Esophagus (tissue), 2 donors: Measurements from ENCODE around the gene KLF17. TPM values are rescaled to one million over a fixed set of nuclear protein-coding genes. Genes with fewer than 3 reads are reported as not detected.
"Not testable (repeated sequence)": the region's sequence is repeated elsewhere in the genome, so short reads cannot be mapped to it uniquely, and the experiment has no call there.

Experiments used
- H3K27ac ChIP-seq, 2 donors: one replicate each; pipeline ENCODE4 v1.5.1; 2013; ENCODE audit warnings: low read depth in 2 of 2, mild to moderate bottlenecking in 2 of 2, inconsistent platforms in 1 of 2, low read length in 1 of 2, moderate library complexity in 1 of 2
- H3K27me3 ChIP-seq, 2 donors: one replicate each; pipeline ENCODE4 v1.6.1; 2013; ENCODE audit warnings: low read length in 2 of 2, control low read depth in 1 of 2, mild to moderate bottlenecking in 1 of 2; ENCODE audit not compliant: insufficient read depth in 2 of 2, control insufficient read depth in 1 of 2
- H3K36me3 ChIP-seq, 2 donors: one replicate each; pipeline ENCODE4 v1.6.1; 2013; ENCODE audit warnings: low read length in 1 of 2; ENCODE audit not compliant: control insufficient read depth in 2 of 2, insufficient read depth in 2 of 2
- H3K4me1 ChIP-seq, 2 donors: one replicate each; pipeline ENCODE4 v1.6.1; 2013; ENCODE audit warnings: low read length in 1 of 2; ENCODE audit not compliant: control insufficient read depth in 2 of 2, insufficient read depth in 2 of 2
- H3K4me3 ChIP-seq, 2 donors: one replicate each; pipeline ENCODE4 v1.5.1; 2013; ENCODE audit warnings: low read length in 2 of 2, mild to moderate bottlenecking in 2 of 2, low read depth in 1 of 2, moderate library complexity in 1 of 2
- H3K9me3 ChIP-seq, 2 donors: one replicate each; pipeline ENCODE4 v1.6.1; 2013; ENCODE audit warnings: mild to moderate bottlenecking in 2 of 2, low read depth in 1 of 2, low read length in 1 of 2, moderate library complexity in 1 of 2; ENCODE audit not compliant: control insufficient read depth in 2 of 2, insufficient read depth in 1 of 2
- WGBS, 2 donors: extraction: QIAGEN DNeasy Blood & Tissue Kit; methylation state at CpG; one replicate each; pipeline ENCODE4 v1.1.7; 2013; 5-methylcytosine and 5-hydroxymethylcytosine counted together
- polyA plus RNA-seq, 2 donors: library from polyadenylated mRNA; stranded (reverse); fragments of 200-250 nt; gene quantifications; one replicate each; pipeline ENCODE4 v1.2.3, GENCODE V29; 2013
- donor health status: healthy with polysubstance abuse.
- donor health status: Bipolar disorder and iron deficiency.

KLF17 gene
- polyA plus RNA-seq, 2 donors, result 0.02 to 0.14 TPM

- no peaks in the 10 kb centered on the region for H3K27me3 ChIP-seq
- no peaks in the 10 kb centered on the region for H3K9me3 ChIP-seq
- no peak overlapping the region for H3K27ac ChIP-seq
- no peak overlapping the region for H3K4me3 ChIP-seq
- no peaks in the 10 kb centered on the region for H3K36me3 ChIP-seq
- WGBS, 2 donors, result 75 to 77% methylated on average over 5 of the region's 5 CpGs
- no peaks in the 10 kb centered on the region for H3K4me1 ChIP-seq
Observed at GRCh38 chr1:44120398-44120949, 1.9 kb downstream of the KLF17 start.

- no peaks in the 10 kb centered on the region for H3K9me3 ChIP-seq
- H3K4me3 ChIP-seq, result no peak overlapping the region
- no peaks in the 10 kb centered on the region for H3K4me1 ChIP-seq
- no peak overlapping the region for H3K27ac ChIP-seq
- no peaks in the 10 kb centered on the region for H3K36me3 ChIP-seq
- 88% methylated on average over 16 of the region's 16 CpGs for WGBS, 2 donors
- no peaks in the 10 kb centered on the region for H3K27me3 ChIP-seq
Observed at GRCh38 chr1:44129616-44130500, 11.2 kb downstream of the KLF17 start.

GRCh38 chr1:44131411-44131810, 12.8 kb downstream of the KLF17 start:
- H3K9me3 ChIP-seq, result no peaks in the 10 kb centered on the region
- no peak overlapping the region for H3K27ac ChIP-seq
- H3K4me1 ChIP-seq, result no peaks in the 10 kb centered on the region

GRCh38 chr1:44134071-44134920, 15.7 kb downstream of the KLF17 start:
- WGBS, 2 donors, result 93 to 94% methylated on average over 19 of the region's 19 CpGs
- H3K36me3 ChIP-seq, result no peaks in the 10 kb centered on the region
- H3K27ac ChIP-seq, result no peak overlapping the region
- H3K27me3 ChIP-seq, result peaks cover 0 to 2% of the 10 kb centered on the region in 2 donors
- peaks cover 0 to 2% of the 10 kb centered on the region in 2 donors for H3K9me3 ChIP-seq
- no peak overlapping the region for H3K4me3 ChIP-seq
- H3K4me1 ChIP-seq, result no peaks in the 10 kb centered on the region

More at GRCh38 chr1:44131411-44131810, 12.8 kb downstream of the KLF17 start:
- 71 to 85% methylated on average over 3 of the region's 3 CpGs for WGBS, 2 donors
- Histone ChIP-seq H3K4me3 (no peak overlapping the region), H3K27me3 (no peaks in the 10 kb centered on the region), H3K36me3 (no peaks in the 10 kb centered on the region)

- Histone ChIP-seq H3K27me3 (peaks cover 0 to 2% of the 10 kb centered on the region in 2 donors), H3K4me3 (no peak overlapping the region), H3K36me3 (no peaks in the 10 kb centered on the region), H3K9me3 (peaks cover 0 to 2% of the 10 kb centered on the region in 2 donors), H3K4me1 (no peaks in the 10 kb centered on the region), H3K27ac (no peak overlapping the region)
- WGBS, 2 donors, result 81 to 89% methylated on average over 2 of the region's 2 CpGs
Observed at GRCh38 chr1:44135886-44136285, 17.3 kb downstream of the KLF17 start.

GRCh38 chr1:44138239-44138638, 19.6 kb downstream of the KLF17 start:
- WGBS, 2 donors, result 87 to 96% methylated on average over 3 of the region's 3 CpGs
- Histone ChIP-seq H3K4me3 (no peak overlapping the region), H3K9me3 (peaks cover 0 to 2% of the 10 kb centered on the region in 2 donors), H3K4me1 (no peaks in the 10 kb centered on the region), H3K36me3 (no peaks in the 10 kb centered on the region), H3K27me3 (peaks cover 0 to 2% of the 10 kb centered on the region in 2 donors), H3K27ac (no peak overlapping the region)

- H3K36me3 ChIP-seq, H3K4me3 ChIP-seq, H3K4me1 ChIP-seq, H3K27ac ChIP-seq, H3K27me3 ChIP-seq, H3K9me3 ChIP-seq: not testable (repeated sequence)
- 87 to 90% methylated on average over 8 of the region's 8 CpGs for WGBS, 2 donors
Observed at GRCh38 chr1:44139565-44139964, 20.9 kb downstream of the KLF17 start.

GRCh38 chr1:44141531-44141930, 22.9 kb downstream of the KLF17 start, which contains the start of gene KLF18:
KLF18 (minus strand) TSS chr1:44141631; CDS start chr1:44141631, 0 bp downstream.
- peaks cover 0 to 1% of the 10 kb centered on the region in 2 donors for H3K27me3 ChIP-seq

GRCh38 chr1:44144962-44145756, 26.5 kb downstream of the KLF17 start:
- Histone ChIP-seq H3K27ac (no peak overlapping the region), H3K27me3 (no peaks in the 10 kb centered on the region), H3K4me3 (no peak overlapping the region), H3K9me3 (peaks cover 0 to 3% of the 10 kb centered on the region in 2 donors), H3K36me3 (no peaks in the 10 kb centered on the region), H3K4me1 (no peaks in the 10 kb centered on the region)
- WGBS, 2 donors, result 92 to 94% methylated on average over 2 of the region's 2 CpGs

More at GRCh38 chr1:44141531-44141930, 22.9 kb downstream of the KLF17 start, which contains the start of gene KLF18:
- 91 to 100% methylated on average over 1 of the region's 1 CpG for WGBS, 2 donors
- Histone ChIP-seq H3K4me3 (no peak within 1 kb of the TSS), H3K4me1 (no peaks in the 10 kb centered on the region), H3K9me3 (peaks cover 0 to 4% of the 10 kb centered on the region in 2 donors), H3K36me3 (no peaks in the 10 kb centered on the region), H3K27ac (no peak within 1 kb of the TSS)
